Measurements from ENCODE around the gene TEKT2.

The TEKT2 gene

GRCh38 chr1:36083635-36084496 is at the start of gene TEKT2:
TSS of gene TEKT2 (plus strand) at chr1:36084094. CDS start at chr1:36084922, 828 bp downstream.
- TF ChIP-seq, protein P1, sequence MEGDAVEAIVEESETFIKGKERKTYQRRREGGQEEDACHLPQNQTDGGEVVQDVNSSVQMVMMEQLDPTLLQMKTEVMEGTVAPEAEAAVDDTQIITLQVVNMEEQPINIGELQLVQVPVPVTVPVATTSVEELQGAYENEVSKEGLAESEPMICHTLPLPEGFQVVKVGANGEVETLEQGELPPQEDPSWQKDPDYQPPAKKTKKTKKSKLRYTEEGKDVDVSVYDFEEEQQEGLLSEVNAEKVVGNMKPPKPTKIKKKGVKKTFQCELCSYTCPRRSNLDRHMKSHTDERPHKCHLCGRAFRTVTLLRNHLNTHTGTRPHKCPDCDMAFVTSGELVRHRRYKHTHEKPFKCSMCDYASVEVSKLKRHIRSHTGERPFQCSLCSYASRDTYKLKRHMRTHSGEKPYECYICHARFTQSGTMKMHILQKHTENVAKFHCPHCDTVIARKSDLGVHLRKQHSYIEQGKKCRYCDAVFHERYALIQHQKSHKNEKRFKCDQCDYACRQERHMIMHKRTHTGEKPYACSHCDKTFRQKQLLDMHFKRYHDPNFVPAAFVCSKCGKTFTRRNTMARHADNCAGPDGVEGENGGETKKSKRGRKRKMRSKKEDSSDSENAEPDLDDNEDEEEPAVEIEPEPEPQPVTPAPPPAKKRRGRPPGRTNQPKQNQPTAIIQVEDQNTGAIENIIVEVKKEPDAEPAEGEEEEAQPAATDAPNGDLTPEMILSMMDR (conservative IDR thresholded peaks at IDR 0.05; ENCODE audit: low read length), result no peak
- DNase-seq (ENCODE audit: low read depth), result no peak
- H3K4me3 ChIP-seq (ENCODE audit: low read length), result peak within 1 kb of the TSS; percentile 57

DNA sequence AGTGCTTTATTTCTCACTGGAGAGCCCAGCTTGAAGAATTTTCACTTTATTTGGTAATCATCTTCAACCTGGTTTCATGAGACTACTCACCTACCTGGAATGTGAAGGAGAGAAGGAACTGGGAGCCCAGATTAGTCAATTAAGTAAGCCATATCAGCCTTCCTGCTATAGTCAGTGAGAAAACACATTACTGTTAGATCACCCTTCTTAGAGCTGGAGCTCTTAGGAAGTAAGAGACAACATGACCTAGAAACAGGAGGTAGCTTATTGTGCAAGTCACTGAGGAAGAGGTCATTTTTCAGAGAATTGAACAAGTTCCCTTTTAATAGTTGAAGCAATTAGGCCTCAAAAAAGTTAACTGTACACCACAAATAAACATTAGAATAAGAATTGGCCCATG is 49.2 kb upstream of the TEKT2 start:
- H3K4me3 ChIP-seq (ENCODE audit: low read length), result no peak overlapping the region
- TF ChIP-seq, protein P1 (conservative IDR thresholded peaks at IDR 0.05; ENCODE audit: low read length), result no peak
- DNase-seq (ENCODE audit: low read depth), result peak; percentile 45

GRCh38 chr1:36035154-36035553 is 48.7 kb upstream of the TEKT2 start:
- DNase-seq (ENCODE audit: low read depth), result no peak
- TF ChIP-seq, protein P1 (conservative IDR thresholded peaks at IDR 0.05; ENCODE audit: low read length), result no peak
- no peak overlapping the region for H3K4me3 ChIP-seq (ENCODE audit: low read length)

- TF ChIP-seq, protein P1 (conservative IDR thresholded peaks at IDR 0.05; ENCODE audit: low read length), result no peak
- H3K4me3 ChIP-seq (ENCODE audit: low read length), result no peak overlapping the region
- no peak for DNase-seq (ENCODE audit: low read depth)
Observed at GRCh38 chr1:36040238-36040637, 43.7 kb upstream of the TEKT2 start.

DNA sequence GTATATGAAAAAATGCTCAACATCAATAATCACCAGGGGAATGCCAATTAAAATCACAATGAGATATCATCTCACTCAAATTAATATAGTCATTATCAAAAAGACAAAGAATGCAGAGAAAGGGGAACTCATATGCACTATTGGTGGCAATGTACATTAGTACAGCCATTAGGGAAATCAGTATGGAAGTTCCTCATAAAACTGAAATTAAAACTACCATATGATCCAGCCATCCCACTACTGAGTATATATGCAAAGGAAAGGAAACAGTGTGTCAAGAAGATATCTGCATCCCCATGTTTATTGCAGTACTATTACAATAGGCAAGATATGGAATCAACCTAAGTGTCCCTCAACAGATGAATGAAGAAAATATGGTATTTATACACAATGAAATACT is 32.1 kb upstream of the TEKT2 start:
- no peak overlapping the region for H3K4me3 ChIP-seq (ENCODE audit: low read length)
- no peak for DNase-seq (ENCODE audit: low read depth)
- TF ChIP-seq, protein P1 (conservative IDR thresholded peaks at IDR 0.05; ENCODE audit: low read length), result no peak

- no peak for DNase-seq (ENCODE audit: low read depth)
- TF ChIP-seq, protein P1 (conservative IDR thresholded peaks at IDR 0.05; ENCODE audit: low read length), result no peak
- H3K4me3 ChIP-seq (ENCODE audit: low read length), result no peak overlapping the region
Observed at GRCh38 chr1:36053978-36054377, 29.9 kb upstream of the TEKT2 start.

DNA sequence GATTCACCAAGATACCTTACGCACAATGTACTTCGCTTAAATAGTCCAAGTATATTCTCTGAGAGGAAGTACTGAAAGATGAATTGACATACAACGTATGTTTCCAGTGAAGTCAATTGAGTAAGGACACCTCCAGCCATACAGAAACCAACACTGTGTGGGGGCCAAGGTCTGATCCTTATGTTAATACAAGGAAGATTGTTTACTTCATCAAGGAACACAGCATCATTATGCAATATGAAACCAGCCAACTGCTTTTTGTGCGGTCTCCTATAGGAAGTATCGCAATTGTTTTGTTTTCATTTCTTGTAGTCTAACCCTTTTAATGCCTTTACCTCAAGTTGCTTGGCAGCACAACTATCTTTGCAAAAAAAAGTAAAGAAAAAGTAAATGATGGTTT is 28.2 kb upstream of the TEKT2 start:
- no peak for DNase-seq (ENCODE audit: low read depth)
- TF ChIP-seq, protein P1 (conservative IDR thresholded peaks at IDR 0.05; ENCODE audit: low read length), result no peak
- no peak overlapping the region for H3K4me3 ChIP-seq (ENCODE audit: low read length)

Measured in AG10803 (cell line).